Measurements from ENCODE around the gene PPP3R1.

DNA sequence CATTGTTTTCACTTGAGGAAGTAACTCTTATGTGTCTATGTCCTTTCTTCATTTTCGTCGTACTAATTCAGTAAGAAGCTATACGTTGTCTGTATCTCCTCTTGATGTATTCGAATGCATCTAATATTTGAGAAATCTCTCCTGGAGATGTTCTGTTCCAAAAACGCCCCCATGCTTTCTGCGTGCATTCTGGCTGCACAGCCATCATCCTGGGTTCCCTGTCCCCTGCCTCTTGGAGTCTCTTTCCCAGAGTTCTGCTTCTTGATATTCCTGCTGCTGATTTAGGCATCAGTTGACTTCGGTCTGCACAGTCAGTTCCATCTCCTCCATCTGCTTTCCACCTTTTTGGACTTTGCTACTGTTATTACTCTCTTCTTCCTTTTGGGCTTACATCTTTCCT, 81.2 kb downstream of the PPP3R1 start:
- TF ChIP-seq CTCF (IDR thresholded peaks at IDR 0.05): no peak
- no peak for TF ChIP-seq POLR2A (IDR thresholded peaks at IDR 0.05)

Data from tibial nerve (tissue), 3 donors.